Stimulated activated CD4-positive, alpha-beta T cell treated with anti-CD3 and anti-CD28 coated beads, Interleukin-1b, Interleukin-23, amount 100 ng/mL, for 1 hour (primary cell): ENCODE results near the gene AMFR.
"Not testable (repeated sequence)": the region's sequence is repeated elsewhere in the genome, so short reads cannot be mapped to it uniquely, and the experiment has no call there.

Experiments used
- DNase-seq, 2 donors: peaks; one replicate each; pipeline ENCODE4 v3.0.0-alpha.2; 2020; ENCODE audit warnings: low read depth in 2 of 2

Gene AMFR

GRCh38 chr16:56389554-56389953 is 35.8 kb downstream of the AMFR start:
- no peak for DNase-seq

GRCh38 chr16:56388209-56388608 is 37.1 kb downstream of the AMFR start:
- no peak for DNase-seq

GRCh38 chr16:56387396-56387795 is 37.9 kb downstream of the AMFR start:
- DNase-seq: no peak

GRCh38 chr16:56384074-56384721 is 41.1 kb downstream of the AMFR start:
- DNase-seq: no peak

GRCh38 chr16:56382901-56383355 is 42.4 kb downstream of the AMFR start:
- DNase-seq: no peak

GRCh38 chr16:56382459-56382858 is 42.9 kb downstream of the AMFR start:
- DNase-seq: no peak

- DNase-seq: not testable (repeated sequence)
Observed at GRCh38 chr16:56380778-56381485, 44.4 kb downstream of the AMFR start.

GRCh38 chr16:56379044-56379443 is 46.3 kb downstream of the AMFR start:
- not testable (repeated sequence) for DNase-seq

- not testable (repeated sequence) for DNase-seq
Observed at GRCh38 chr16:56375792-56376191, 49.6 kb downstream of the AMFR start.

GRCh38 chr16:56373003-56373402 is 52.3 kb downstream of the AMFR start:
- DNase-seq: no peak

GRCh38 chr16:56372013-56372634 is 53.2 kb downstream of the AMFR start:
- DNase-seq: no peak

GRCh38 chr16:56371660-56371937 is 53.7 kb downstream of the AMFR start:
- DNase-seq: no peak

- no peak for DNase-seq
Observed at GRCh38 chr16:56370875-56371659, 54.3 kb downstream of the AMFR start.

- DNase-seq: no peak
Observed at GRCh38 chr16:56370185-56370874, 55.0 kb downstream of the AMFR start.

- no peak for DNase-seq
Observed at GRCh38 chr16:56369202-56369601, 56.1 kb downstream of the AMFR start.

GRCh38 chr16:56368545-56368944 is 56.8 kb downstream of the AMFR start:
- DNase-seq: no peak

GRCh38 chr16:56367764-56368163 is 57.6 kb downstream of the AMFR start:
- DNase-seq: no peak

- DNase-seq: no peak
Observed at GRCh38 chr16:56366945-56367344, 58.4 kb downstream of the AMFR start.

GRCh38 chr16:56365552-56365951 is 59.8 kb downstream of the AMFR start:
- DNase-seq: no peak

GRCh38 chr16:56364865-56365264 is 60.5 kb downstream of the AMFR start:
- no peak for DNase-seq

- DNase-seq: no peak
Observed at GRCh38 chr16:56363781-56364565, 61.4 kb downstream of the AMFR start.
